HepG2 (cell line): ENCODE results near the gene MRM3. TPM values are rescaled to one million over a fixed set of nuclear protein-coding genes. Genes with fewer than 3 reads are reported as not detected.

Source experiments
- ATAC-seq: fragments of 200-7000 bp; cut with Tn5 transposase; 3 replicates; pipeline ENCODE4 v1.9.1; 2020; ENCODE audit warnings: mild to moderate bottlenecking, moderate library complexity
- BruUV-seq: library from RNA; stranded (reverse); fragments of 400-500 nt; replicated peaks from 2 replicates; lab custom pipeline; 2021; lab: Mats Ljungman, UMichigan
- CTCF ChIA-PET: fragments of 300-600 bp; formaldehyde crosslinking; extraction: SDS; loops from one replicate; lab custom pipeline; 2021; ENCODE audit warnings: low total read pairs, inconsistent platforms, low intra/inter-chr PET ratio; lab: Yijun Ruan, JAX
- POLR2A ChIA-PET: fragments of 350-600 bp; sonication (Branson Sonifier 250); formaldehyde crosslinking; loops from one replicate; lab custom pipeline; 2020; ENCODE audit warnings: antibody characterized with exemption, inconsistent platforms; lab: Yijun Ruan, JAX
- DNase-seq: peaks from one replicate; pipeline ENCODE4 v3.0.0-alpha.2; 2015; ENCODE audit warnings: low spot score
- FAIRE-seq: peaks from 3 replicates; lab custom pipeline; 2011; peaks lifted over from hg19 to GRCh38; lab: Jason Lieb, UNC
- H2AFZ ChIP-seq: one replicate; pipeline ENCODE4 v1.6.1; 2011; ENCODE audit warnings: low read length, inconsistent platforms
- H3K27ac ChIP-seq: fragments of 300-600 bp; 3 replicates; pipeline ENCODE4 v1.8.0; 2011; ENCODE audit warnings: mixed run types, mild to moderate bottlenecking, mixed read lengths, low read length, inconsistent platforms; ENCODE audit not compliant: insufficient read depth; ENCODE audit errors: extremely low read length
- H3K27me3 ChIP-seq, 2 experiments: fragments of 200-600 bp in 1 of 2; 2 replicates in 1 of 2; 3 replicates in 1 of 2; pipeline versions ENCODE4 v1.6.0 to v1.8.0; 2011; ENCODE audit warnings: low read length in 2 of 2, mild to moderate bottlenecking in 2 of 2, moderate library complexity in 2 of 2, inconsistent platforms in 1 of 2; ENCODE audit not compliant: insufficient read depth in 2 of 2, control insufficient read depth in 1 of 2
- H3K36me3 ChIP-seq, 2 experiments: fragments of 200-600 bp in 1 of 2; replicated peaks in 1 of 2; 2 replicates in 1 of 2; 3 replicates in 1 of 2; pipeline versions ENCODE4 v1.5.1 to v1.8.0; 2011; ENCODE audit warnings: low read length in 2 of 2, inconsistent platforms in 1 of 2; ENCODE audit not compliant: insufficient read depth in 2 of 2, control insufficient read depth in 1 of 2
- H3K4me1 ChIP-seq: 2 replicates; pipeline ENCODE4 v1.5.1; 2012; ENCODE audit warnings: low read length, inconsistent platforms; ENCODE audit not compliant: insufficient read depth
- H3K4me2 ChIP-seq: 2 replicates; pipeline ENCODE4 v1.6.0; 2011; ENCODE audit warnings: low read depth, low read length, inconsistent platforms
- H3K4me3 ChIP-seq, 3 experiments: fragments of 200-600 bp in 1 of 3; sonication (generic), shearing (Covaris generic) in 1 of 3; replicated peaks in 1 of 3; 2 replicates each; pipeline ENCODE4 v1.5.1; 2011 to 2016; ENCODE audit warnings: low read length in 3 of 3, inconsistent platforms in 2 of 3, low read depth in 2 of 3, mild to moderate bottlenecking in 2 of 3, control low read depth in 1 of 3, mixed read lengths in 1 of 3; ENCODE audit not compliant: insufficient read depth in 1 of 3
- H3K79me2 ChIP-seq: one replicate; pipeline ENCODE4 v1.6.1; 2011; ENCODE audit warnings: low read length, inconsistent platforms; ENCODE audit not compliant: insufficient read depth
- H3K9ac ChIP-seq: 2 replicates; pipeline ENCODE4 v1.6.0; 2011; ENCODE audit warnings: mild to moderate bottlenecking, low read depth, low read length, inconsistent platforms; ENCODE audit not compliant: insufficient read depth
- H3K9me3 ChIP-seq: 2 replicates; pipeline ENCODE4 v1.5.1; 2012; ENCODE audit warnings: mild to moderate bottlenecking, low read length
- H4K20me1 ChIP-seq: 2 replicates; pipeline ENCODE4 v1.6.0; 2011; ENCODE audit warnings: inconsistent platforms, mild to moderate bottlenecking, low read length, moderate library complexity; ENCODE audit not compliant: insufficient read depth
- AGO2 ChIP-seq: fragments of 200-400 bp; formaldehyde crosslinking; optimal IDR thresholded peaks from 2 replicates; pipeline ENCODE3; 2017; ENCODE audit warnings: mild to moderate bottlenecking, low read depth, low read length, moderate library complexity
- GPBP1L1 ChIP-seq: sonication (generic); formaldehyde crosslinking; IDR thresholded peaks from 2 replicates; pipeline ENCODE4 v1.5.0; 2020; ENCODE audit warnings: mild to moderate bottlenecking, missing genetic modification reagents
- NAIF1 ChIP-seq: sonication (generic); formaldehyde crosslinking; IDR thresholded peaks from 2 replicates; pipeline ENCODE4 v1.5.0; 2020; ENCODE audit warnings: mild to moderate bottlenecking, missing genetic modification reagents, borderline replicate concordance
- REL ChIP-seq: sonication (generic); formaldehyde crosslinking; conservative IDR thresholded peaks from 2 replicates; pipeline ENCODE4 v1.8.0; 2022; ENCODE audit warnings: mild to moderate bottlenecking, missing genetic modification reagents, moderate library complexity
- ZNF124 ChIP-seq: sonication (generic); formaldehyde crosslinking; IDR thresholded peaks from 2 replicates; pipeline ENCODE4 v1.4.0; 2020; ENCODE audit warnings: missing genetic modification reagents
- WGBS: methylation state at CpG from one replicate; pipeline ENCODE4 v1.1.6; 2017; ENCODE audit warnings: low lambda C conversion rate; 5-methylcytosine and 5-hydroxymethylcytosine counted together
- in situ Hi-C: cut with HindIII; loops from 2 replicates; pipeline ENCODE4 v1.10.0; 2017; ENCODE audit warnings: low pct_unique_long_range_greater_than_20kb; ENCODE audit not compliant: extremely low pct_ligation_motif_present
- intact Hi-C: fragments of 100-400 bp; cut with micrococcal nuclease; formaldehyde crosslinking; loops from one replicate; pipeline ENCODE4 v1.10.0; 2022; ENCODE audit not compliant: unreplicated experiment
- polyA plus RNA-seq, 8 experiments: library from polyadenylated mRNA; depleted of rRNA in 3 of 8; stranded (reverse) in 7 of 8; unstranded in 1 of 8; fragments of >200 nt; fragmentation: Illumina TruSeq in 4 of 8; extraction: Trizol in 4 of 8; gene quantifications; 2 replicates each; pipeline versions ENCODE4 v1.2.1 to v1.2.3, GENCODE V29; 2011 to 2016; ENCODE audit warnings: low read depth in 4 of 8, missing spikeins in 1 of 8, mixed read lengths in 1 of 8; ENCODE audit not compliant: insufficient read depth in 1 of 8
- total RNA-seq, 5 experiments: library from RNA; depleted of rRNA; stranded (reverse); fragments of >200 nt; fragmentation: Illumina TruSeq; extraction: Trizol; gene quantifications; 2 replicates each; pipeline ENCODE4 v1.2.3, GENCODE V29; 2016; ENCODE audit warnings: low read depth in 1 of 5
- TF ChIP-seq, protein P1 (sequence below): sonication (generic); formaldehyde crosslinking; conservative IDR thresholded peaks from 2 replicates; pipeline ENCODE4 v1.4.0; 2020; ENCODE audit warnings: missing genetic modification reagents

MRM3 gene
- total and polyA plus RNA-seq, 2 of the 13 experiments (the other 11 are each of a cell fraction or from before 2014, with no cell fraction given), result 12.3 to 25.5 TPM

GRCh38 chr17:796609-797008 lies 14.5 kb downstream of the MRM3 start:
- Histone ChIP-seq H2AFZ (no peak overlapping the region), H3K36me3 (peaks cover 4 to 20% of the 10 kb centered on the region in 2 experiments; a peak in 4 of 5 replicates), H3K79me2 (no peaks in the 10 kb centered on the region), H4K20me1 (no peaks in the 10 kb centered on the region), H3K27ac (no peak overlapping the region), H3K9ac (no peak overlapping the region), H3K4me3 (no peak overlapping the region), H3K9me3 (no peaks in the 10 kb centered on the region), H3K4me2 (no peak overlapping the region), H3K4me1 (peaks cover 3% of the 10 kb centered on the region), H3K27me3 (no peaks in the 10 kb centered on the region)
- 97% methylated on average over 12 of the region's 15 CpGs for WGBS
- BruUV-seq, result no TSS peak
- DNase-seq, result no peak
- peak; percentile 7 for TF ChIP-seq AGO2
- TF ChIP-seq GPBP1L1, result no peak
- intact Hi-C loops (loop anchor here (5.0 kb wide), 1 partner anchor 201 kb away; the partner anchor contains the start of gene TIMM22), in situ Hi-C loops (no loop called here)
- ChIA-PET CTCF (no interaction called here), POLR2A (no interaction called here)
- ATAC-seq, result no peak
- no peak for FAIRE-seq

GRCh38 chr17:797236-797840 lies 15.2 kb downstream of the MRM3 start:
- CTCF ChIA-PET, result no interaction called here
- BruUV-seq, result no TSS peak
- Histone ChIP-seq H3K27ac (no peak overlapping the region), H3K79me2 (no peaks in the 10 kb centered on the region), H3K4me1 (peaks cover 10% of the 10 kb centered on the region), H3K9me3 (no peaks in the 10 kb centered on the region), H3K27me3 (no peaks in the 10 kb centered on the region), H2AFZ (no peak overlapping the region), H4K20me1 (no peaks in the 10 kb centered on the region), H3K9ac (no peak overlapping the region), H3K4me3 (no peak overlapping the region), H3K36me3 (peaks cover 3 to 13% of the 10 kb centered on the region in 2 experiments; a peak in 3 of 5 replicates), H3K4me2 (no peak overlapping the region)
- in situ Hi-C loops (no loop called here), intact Hi-C loops (loop anchor here (5.0 kb wide), 1 partner anchor 200 kb away; the partner anchor contains the start of gene TIMM22)
- FAIRE-seq (no peak), DNase-seq (no peak), ATAC-seq (no peak)
- TF ChIP-seq ZNF124 (CRISPR knock-in tag) (no peak), AGO2 (peak; percentile 67), NAIF1 (CRISPR knock-in tag) (no peak), REL (no peak)
- TF ChIP-seq, protein P1, sequence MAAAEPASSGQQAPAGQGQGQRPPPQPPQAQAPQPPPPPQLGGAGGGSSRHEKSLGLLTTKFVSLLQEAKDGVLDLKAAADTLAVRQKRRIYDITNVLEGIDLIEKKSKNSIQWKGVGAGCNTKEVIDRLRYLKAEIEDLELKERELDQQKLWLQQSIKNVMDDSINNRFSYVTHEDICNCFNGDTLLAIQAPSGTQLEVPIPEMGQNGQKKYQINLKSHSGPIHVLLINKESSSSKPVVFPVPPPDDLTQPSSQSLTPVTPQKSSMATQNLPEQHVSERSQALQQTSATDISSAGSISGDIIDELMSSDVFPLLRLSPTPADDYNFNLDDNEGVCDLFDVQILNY (CRISPR knock-in tag), result no peak
- 98% methylated on average over 21 of the region's 22 CpGs for WGBS
- POLR2A ChIA-PET, result interaction anchor here (2.1 kb wide), 1 partner anchor 182 kb away, joined by 6 read pairs; the partner anchor contains the start of gene NXN
